COR-L47 (cell line): ENCODE measurements around the gene CDK18.
A peak's percentile ranks its signal among the peaks of the same experiment; 100 is the strongest.
"Not testable (repeated sequence)": the region's sequence is repeated elsewhere in the genome, so short reads cannot be mapped to it uniquely, and the experiment has no call there.

Experiments used
- DNase-seq: peaks from one replicate; lab custom pipeline; 2025; lab: John Stamatoyannopoulos, UW

CDK18 gene

GRCh38 chr1:205481218-205481617 lies 23.3 kb upstream of the CDK18 start:
- DNase-seq = no peak

GRCh38 chr1:205481629-205482151 lies 22.8 kb upstream of the CDK18 start:
- peak; percentile 45 for DNase-seq

GRCh38 chr1:205482587-205482986 lies 21.9 kb upstream of the CDK18 start:
- DNase-seq = not testable (repeated sequence)

- no peak for DNase-seq
Measured at GRCh38 chr1:205483372-205483771, 21.1 kb upstream of the CDK18 start.

GRCh38 chr1:205484985-205485967 lies 19.2 kb upstream of the CDK18 start:
- peak; percentile 60 for DNase-seq

DNA sequence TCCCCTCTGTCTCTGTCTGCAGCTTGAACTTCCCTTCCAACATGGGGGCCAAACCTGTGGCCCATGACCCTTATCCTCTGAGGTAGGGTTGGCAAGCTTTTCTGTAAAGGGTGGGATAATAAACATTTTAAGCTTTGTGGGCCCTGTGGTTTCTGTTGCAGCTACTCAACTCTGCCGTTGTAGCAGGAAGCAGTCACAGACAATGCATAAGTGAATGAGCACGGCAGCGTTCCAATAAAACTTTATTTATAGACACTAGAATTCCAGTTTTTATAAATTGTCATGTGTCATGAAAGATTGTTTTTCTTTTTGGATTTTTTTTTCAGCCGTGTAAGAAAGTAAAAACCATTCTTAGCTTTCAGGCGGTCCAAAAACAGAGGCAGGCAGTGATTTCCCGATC lies 18.2 kb upstream of the CDK18 start:
- no peak for DNase-seq

DNA sequence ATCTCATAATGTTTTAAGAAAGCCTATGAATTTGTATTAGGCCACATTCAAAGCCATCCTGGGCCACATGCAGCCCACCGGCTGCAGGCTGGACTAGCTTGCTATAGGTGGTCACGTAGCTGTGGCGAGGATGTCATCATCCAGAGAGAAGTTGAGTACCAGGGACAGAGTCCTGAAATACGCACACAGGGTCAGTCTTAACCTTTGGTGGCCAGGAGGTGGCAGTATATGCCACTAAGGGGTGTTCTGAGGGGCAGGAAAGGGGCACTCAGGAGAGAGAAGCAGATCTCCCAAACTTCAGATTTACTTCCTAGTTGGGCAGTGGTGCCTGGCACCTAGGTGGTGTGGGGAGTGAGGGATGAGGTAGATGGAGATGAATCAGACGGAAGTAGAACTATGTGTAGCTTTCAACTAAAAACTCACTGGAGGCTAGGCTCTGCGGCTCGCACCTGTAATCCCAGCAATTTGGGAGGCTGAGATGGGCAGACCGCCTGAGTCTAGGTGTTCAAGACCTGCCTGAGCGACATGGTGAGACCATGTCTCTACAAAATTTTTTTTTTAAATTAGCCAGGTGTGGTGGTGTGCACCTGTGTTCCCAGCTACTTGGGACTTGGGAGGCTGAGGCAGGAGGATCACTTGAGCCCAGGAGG lies 16.3 kb upstream of the CDK18 start:
- DNase-seq = peak; percentile 68

DNA sequence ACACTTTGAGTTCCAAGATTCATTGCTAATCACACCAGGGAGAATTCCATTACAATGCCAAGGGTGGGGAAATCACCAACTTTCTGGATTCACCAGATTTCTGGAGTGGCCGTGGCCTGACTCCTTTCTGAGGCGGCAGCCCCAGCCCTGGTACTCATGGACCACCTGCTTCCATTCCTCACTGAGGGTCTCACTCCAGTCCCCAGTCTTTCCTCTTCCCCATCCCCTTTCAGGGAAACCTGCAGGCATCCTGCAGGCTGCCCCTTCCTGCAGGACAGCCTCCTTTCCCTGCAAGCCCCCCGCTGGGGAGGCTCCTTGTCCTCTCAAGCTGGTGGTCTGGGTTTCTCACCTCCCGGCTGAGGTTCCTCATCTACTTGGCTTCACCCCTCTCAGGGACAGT lies 12.7 kb upstream of the CDK18 start:
- DNase-seq = no peak

- peak; percentile 73 for DNase-seq
Measured at GRCh38 chr1:205492201-205492667, 12.2 kb upstream of the CDK18 start.

DNA sequence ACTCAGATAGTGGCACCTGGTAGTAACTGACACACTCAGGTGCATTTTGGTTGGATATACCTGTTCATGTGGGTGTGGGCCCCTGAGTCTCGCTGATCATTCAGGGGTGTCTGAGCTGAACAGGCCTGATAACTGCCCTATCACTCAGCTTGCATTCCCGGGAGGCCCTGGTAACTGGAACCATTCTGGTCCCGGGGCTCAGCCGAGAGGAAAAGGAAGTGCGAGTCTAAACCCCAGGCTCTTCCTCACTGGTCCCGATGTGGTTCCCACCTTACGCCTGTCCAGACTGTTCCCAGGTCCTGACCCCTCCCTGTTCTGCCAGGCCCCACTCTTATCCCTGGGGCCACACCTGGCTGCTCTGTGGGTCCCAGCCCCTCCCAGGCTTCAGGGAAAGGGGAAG lies 11.7 kb upstream of the CDK18 start:
- DNase-seq = no peak

- DNase-seq = peak; percentile 42
Measured at GRCh38 chr1:205493241-205494085, 11.0 kb upstream of the CDK18 start.

- peak; percentile 19 for DNase-seq
Measured at GRCh38 chr1:205494115-205494514, 10.4 kb upstream of the CDK18 start.

DNA sequence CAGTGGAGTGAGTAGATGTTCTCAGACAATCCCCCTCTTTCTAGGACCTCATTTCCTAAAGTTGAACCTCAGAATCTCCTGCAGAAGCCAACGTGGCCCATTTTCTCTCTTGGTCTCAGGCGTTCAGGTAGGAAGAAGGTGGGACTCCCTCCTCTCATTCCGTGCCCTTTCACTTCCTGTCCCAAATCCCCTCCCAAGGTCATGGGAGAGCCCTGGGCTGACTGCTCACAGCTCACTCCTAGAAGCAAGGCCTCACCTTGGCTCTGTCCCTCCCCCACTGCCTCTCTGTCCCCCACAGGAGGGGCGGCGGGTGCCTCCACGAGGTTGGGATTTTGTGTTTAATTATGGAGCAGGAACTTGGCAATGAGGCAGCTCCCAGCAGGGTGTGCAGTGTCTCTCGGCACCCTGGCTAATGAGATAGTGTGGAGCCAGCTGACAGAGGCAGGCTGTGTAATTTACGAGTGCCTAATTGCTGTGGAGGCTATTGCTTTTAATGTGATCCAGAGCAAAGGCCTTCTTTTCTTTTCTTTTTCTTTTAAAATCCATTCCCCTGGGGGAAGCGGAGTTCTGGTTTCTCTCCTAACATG lies 9.1 kb upstream of the CDK18 start:
- peak; percentile 98 for DNase-seq

DNA sequence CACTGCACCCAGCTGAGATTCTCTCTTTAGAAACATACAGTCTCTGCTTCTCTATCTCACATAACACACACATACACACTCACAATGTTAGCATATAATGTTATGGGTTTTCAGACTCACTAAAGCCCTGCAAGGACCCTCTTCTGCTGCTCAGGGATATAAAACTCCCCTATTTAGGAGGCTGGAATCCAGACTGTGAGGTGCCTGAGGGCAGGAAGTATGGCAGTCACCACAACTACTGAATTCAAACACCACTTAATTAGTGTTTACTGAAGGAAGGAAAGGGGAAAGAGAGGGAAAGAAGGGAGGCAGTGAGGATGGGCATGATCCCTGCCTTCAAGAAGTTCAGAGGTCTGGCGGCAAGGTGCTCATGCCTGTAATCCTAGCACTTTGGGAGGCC lies 7.8 kb upstream of the CDK18 start:
- DNase-seq = no peak

- DNase-seq = peak; percentile 87
Measured at GRCh38 chr1:205497351-205497750, 7.1 kb upstream of the CDK18 start.

GRCh38 chr1:205499789-205500188 lies 4.7 kb upstream of the CDK18 start:
- DNase-seq = no peak

DNA sequence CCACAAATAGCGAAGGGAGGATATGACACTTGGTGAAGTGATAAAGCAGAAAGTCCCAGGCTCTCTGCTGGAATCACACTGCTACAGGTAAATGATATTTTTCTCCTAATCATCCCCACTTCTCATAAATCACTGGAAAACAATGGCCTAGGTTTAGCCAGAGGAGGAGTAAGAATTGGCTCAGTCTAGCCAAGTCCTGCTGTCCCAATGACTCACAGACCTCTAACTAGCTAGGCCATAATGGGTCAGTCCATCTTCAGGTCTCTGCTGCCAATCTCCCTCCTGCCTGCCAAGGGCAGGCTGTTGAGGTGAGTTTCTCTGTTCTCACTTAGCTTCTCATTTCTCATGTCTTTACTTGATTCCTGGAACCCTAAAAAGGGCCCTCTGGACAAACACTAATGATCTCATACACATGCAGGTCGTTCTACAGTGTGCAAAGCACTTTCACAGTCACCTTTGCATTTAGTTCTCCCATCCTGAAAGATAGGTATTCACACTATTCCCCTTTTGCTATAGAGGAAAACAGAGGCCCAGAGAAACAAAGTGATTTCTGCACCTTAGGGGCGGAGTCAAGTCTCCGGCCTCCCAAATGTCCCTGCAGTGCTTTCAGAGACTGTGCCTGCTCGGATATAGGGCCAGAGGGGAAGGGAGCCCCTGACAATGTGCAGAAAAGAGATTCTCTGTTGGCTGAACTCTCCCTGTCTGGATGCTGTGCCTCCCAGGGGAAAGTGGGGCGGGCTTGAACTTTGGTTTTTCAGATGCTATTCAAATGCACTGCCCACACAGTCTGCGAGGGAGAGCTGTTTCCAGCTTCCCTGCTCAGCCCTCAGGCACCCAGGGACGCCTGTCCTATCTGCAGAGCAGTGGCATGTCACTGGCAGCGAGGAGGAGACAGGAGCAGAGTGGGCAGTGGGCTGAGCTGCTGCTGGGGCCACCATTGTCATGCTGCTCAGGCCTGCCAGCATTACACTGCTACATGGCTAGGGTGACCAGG lies 3.9 kb upstream of the CDK18 start:
- DNase-seq = no peak

GRCh38 chr1:205502111-205502810 lies 2.2 kb upstream of the CDK18 start:
- DNase-seq = no peak

DNA sequence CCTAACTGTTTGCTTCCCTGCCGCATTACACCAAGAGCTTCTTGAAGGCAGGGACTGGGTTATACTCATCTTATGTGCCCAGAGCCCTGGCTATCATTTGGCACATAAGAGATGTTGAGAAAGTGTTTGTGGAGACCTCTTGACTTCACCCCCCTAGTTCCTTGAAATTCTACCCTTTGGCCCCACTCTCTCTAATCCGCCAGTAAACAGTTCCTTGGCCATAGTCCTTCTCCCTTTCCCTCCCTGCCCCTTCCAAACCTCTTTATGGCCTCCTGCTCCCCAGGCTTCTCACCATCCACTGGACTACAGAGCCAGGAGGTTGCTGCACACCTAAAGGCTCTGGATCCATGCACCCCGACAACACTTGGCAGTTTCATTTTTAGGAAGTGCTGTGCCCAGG lies 1.5 kb upstream of the CDK18 start:
- no peak for DNase-seq
